ENCODE measurements around the gene PCDHGB1.

GRCh38 chr5:141313711-141314110 is 36.2 kb upstream of the PCDHGB1 start:
- no peak for TF ChIP-seq POLR2A (IDR thresholded peaks at IDR 0.05)
- TF ChIP-seq POLR2AphosphoS5 (IDR thresholded peaks at IDR 0.05) = no peak
- TF ChIP-seq CTCF (IDR thresholded peaks at IDR 0.05) = no peak
